ENCODE results near the gene THTPA.
A peak's percentile ranks its signal among the peaks of the same experiment; 100 is the strongest.

The THTPA gene

GRCh38 chr14:23555882-23556699, at the start of gene THTPA:
Gene THTPA (plus strand): TSS chr14:23556271. CDS start chr14:23556758, 487 bp downstream.
- no peaks in the 10 kb centered on the region for H3K9me3 Mint-ChIP-seq

GRCh38 chr14:23512156-23512555, 43.9 kb upstream of the THTPA start:
- Mint-ChIP-seq H3K9me3 (no peaks in the 10 kb centered on the region), H3K4me3 (peak overlapping the region; percentile 66), H3K27ac (peak overlapping the region; percentile 34), H3K4me1 (ENCODE audit: low read depth) (peaks cover 6% of the 10 kb centered on the region), H3K27me3 (no peaks in the 10 kb centered on the region), H3K36me3 (ENCODE audit: low read depth) (no peaks in the 10 kb centered on the region)

More at GRCh38 chr14:23555882-23556699, at the start of gene THTPA:
- peaks cover 57% of the 10 kb centered on the region for H3K4me1 Mint-ChIP-seq (ENCODE audit: low read depth)
- no peaks in the 10 kb centered on the region for H3K27me3 Mint-ChIP-seq
- H3K36me3 Mint-ChIP-seq (ENCODE audit: low read depth), result peaks cover 23% of the 10 kb centered on the region
- peak within 1 kb of the TSS; percentile 94 for H3K27ac Mint-ChIP-seq
- H3K4me3 Mint-ChIP-seq, result peak within 1 kb of the TSS; percentile 93

- no peaks in the 10 kb centered on the region for H3K27me3 Mint-ChIP-seq
- H3K27ac Mint-ChIP-seq, result no peak overlapping the region
- no peak overlapping the region for H3K4me3 Mint-ChIP-seq
- H3K9me3 Mint-ChIP-seq, result no peaks in the 10 kb centered on the region
- no peaks in the 10 kb centered on the region for H3K36me3 Mint-ChIP-seq (ENCODE audit: low read depth)
- peaks cover 6% of the 10 kb centered on the region for H3K4me1 Mint-ChIP-seq (ENCODE audit: low read depth)
Measured at GRCh38 chr14:23513005-23513817, 42.9 kb upstream of the THTPA start.

- Mint-ChIP-seq H3K9me3 (no peaks in the 10 kb centered on the region), H3K27ac (no peak overlapping the region), H3K4me3 (no peak overlapping the region), H3K4me1 (ENCODE audit: low read depth) (peaks cover 6% of the 10 kb centered on the region), H3K27me3 (no peaks in the 10 kb centered on the region), H3K36me3 (ENCODE audit: low read depth) (no peaks in the 10 kb centered on the region)
Measured at GRCh38 chr14:23513818-23514643, 42.0 kb upstream of the THTPA start.

GRCh38 chr14:23514644-23514957, 41.5 kb upstream of the THTPA start:
- Mint-ChIP-seq H3K27me3 (no peaks in the 10 kb centered on the region), H3K27ac (no peak overlapping the region), H3K4me1 (ENCODE audit: low read depth) (peaks cover 6% of the 10 kb centered on the region), H3K9me3 (no peaks in the 10 kb centered on the region), H3K36me3 (ENCODE audit: low read depth) (no peaks in the 10 kb centered on the region), H3K4me3 (no peak overlapping the region)

- Mint-ChIP-seq H3K36me3 (ENCODE audit: low read depth) (no peaks in the 10 kb centered on the region), H3K27me3 (no peaks in the 10 kb centered on the region), H3K9me3 (no peaks in the 10 kb centered on the region), H3K4me3 (no peak overlapping the region), H3K4me1 (ENCODE audit: low read depth) (peaks cover 3% of the 10 kb centered on the region), H3K27ac (no peak overlapping the region)
Measured at GRCh38 chr14:23517650-23518326, 38.3 kb upstream of the THTPA start.

GRCh38 chr14:23518709-23519108, 37.4 kb upstream of the THTPA start:
- Mint-ChIP-seq H3K36me3 (ENCODE audit: low read depth) (no peaks in the 10 kb centered on the region), H3K4me1 (ENCODE audit: low read depth) (no peaks in the 10 kb centered on the region)

GRCh38 chr14:23520899-23521533, 35.1 kb upstream of the THTPA start:
- Mint-ChIP-seq H3K4me1 (ENCODE audit: low read depth) (no peaks in the 10 kb centered on the region), H3K27ac (no peak overlapping the region), H3K9me3 (no peaks in the 10 kb centered on the region), H3K36me3 (ENCODE audit: low read depth) (no peaks in the 10 kb centered on the region), H3K27me3 (no peaks in the 10 kb centered on the region), H3K4me3 (no peak overlapping the region)

More at GRCh38 chr14:23518709-23519108, 37.4 kb upstream of the THTPA start:
- H3K4me3 Mint-ChIP-seq, result no peak overlapping the region
- H3K9me3 Mint-ChIP-seq, result no peaks in the 10 kb centered on the region
- H3K27me3 Mint-ChIP-seq, result no peaks in the 10 kb centered on the region
- H3K27ac Mint-ChIP-seq, result no peak overlapping the region

- Mint-ChIP-seq H3K27ac (no peak overlapping the region), H3K27me3 (no peaks in the 10 kb centered on the region), H3K4me3 (no peak overlapping the region), H3K36me3 (ENCODE audit: low read depth) (no peaks in the 10 kb centered on the region), H3K4me1 (ENCODE audit: low read depth) (no peaks in the 10 kb centered on the region), H3K9me3 (no peaks in the 10 kb centered on the region)
Measured at GRCh38 chr14:23521785-23522640, 34.1 kb upstream of the THTPA start.

GRCh38 chr14:23522643-23523198, 33.4 kb upstream of the THTPA start:
- Mint-ChIP-seq H3K36me3 (ENCODE audit: low read depth) (no peaks in the 10 kb centered on the region), H3K27me3 (no peaks in the 10 kb centered on the region), H3K4me1 (ENCODE audit: low read depth) (no peaks in the 10 kb centered on the region), H3K4me3 (no peak overlapping the region), H3K9me3 (no peaks in the 10 kb centered on the region), H3K27ac (no peak overlapping the region)

- Mint-ChIP-seq H3K9me3 (no peaks in the 10 kb centered on the region), H3K36me3 (ENCODE audit: low read depth) (no peaks in the 10 kb centered on the region), H3K4me1 (ENCODE audit: low read depth) (no peaks in the 10 kb centered on the region), H3K27me3 (no peaks in the 10 kb centered on the region), H3K27ac (no peak overlapping the region), H3K4me3 (no peak overlapping the region)
Measured at GRCh38 chr14:23523229-23524016, 32.6 kb upstream of the THTPA start.

- Mint-ChIP-seq H3K4me3 (no peak overlapping the region), H3K9me3 (no peaks in the 10 kb centered on the region), H3K27me3 (no peaks in the 10 kb centered on the region), H3K36me3 (ENCODE audit: low read depth) (no peaks in the 10 kb centered on the region), H3K27ac (no peak overlapping the region), H3K4me1 (ENCODE audit: low read depth) (no peaks in the 10 kb centered on the region)
Measured at GRCh38 chr14:23524954-23525353, 31.1 kb upstream of the THTPA start.
